ENCODE results near the gene IZUMO2.

The IZUMO2 gene

DNA sequence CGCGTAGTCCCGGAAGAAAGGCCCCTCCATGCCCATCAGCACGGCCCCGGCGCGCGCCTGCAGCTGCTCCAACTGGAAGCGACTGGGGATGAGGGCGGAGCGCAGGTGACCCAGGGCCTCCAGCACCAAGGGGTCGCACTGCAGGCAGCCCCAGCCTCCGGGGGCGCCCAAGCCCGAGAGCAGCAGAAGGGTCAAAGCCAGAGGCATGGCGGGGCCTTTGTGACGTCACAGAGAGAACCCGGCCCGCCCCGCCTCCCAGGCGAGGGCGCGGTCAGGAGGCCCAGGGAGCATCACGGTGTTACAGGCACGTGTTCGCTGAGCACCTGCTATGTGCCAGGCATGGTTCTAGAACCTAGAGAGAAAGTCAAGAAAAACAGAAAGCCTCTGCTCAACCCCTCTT, at the start of gene IZUMO2:
TSS of gene IZUMO2 (minus strand) at position 294 of the 400 bp plus-strand sequence. CDS start at position 207, 87 bp downstream.
- Mint-ChIP-seq H3K9me3 (peaks cover 11% of the 10 kb centered on the region), H3K4me3 (no peak within 1 kb of the TSS), H3K27me3 (peaks cover 16% of the 10 kb centered on the region), H3K4me1 (ENCODE audit: low read depth) (no peaks in the 10 kb centered on the region), H3K27ac (no peak within 1 kb of the TSS), H3K36me3 (ENCODE audit: low read depth) (no peaks in the 10 kb centered on the region)
- intact Hi-C loops (cut with micrococcal nuclease): no loop called here

DNA sequence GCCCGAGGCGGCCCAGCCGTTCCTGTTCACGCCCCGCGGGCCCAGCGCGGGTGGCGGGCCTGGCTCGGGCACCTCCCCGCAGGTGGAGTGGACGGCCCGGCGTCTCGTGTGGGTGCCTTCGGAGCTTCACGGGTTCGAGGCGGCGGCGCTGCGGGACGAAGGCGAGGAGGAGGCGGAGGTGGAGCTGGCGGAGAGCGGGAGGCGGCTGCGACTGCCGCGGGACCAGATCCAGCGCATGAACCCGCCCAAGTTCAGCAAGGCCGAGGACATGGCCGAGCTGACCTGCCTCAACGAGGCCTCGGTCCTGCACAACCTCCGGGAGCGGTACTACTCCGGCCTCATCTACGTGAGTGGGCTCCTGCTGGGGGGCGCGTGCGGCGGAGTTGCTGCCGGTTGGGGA, 47.3 kb upstream of the IZUMO2 start:
- Mint-ChIP-seq H3K4me1 (ENCODE audit: low read depth) (no peaks in the 10 kb centered on the region), H3K36me3 (ENCODE audit: low read depth) (no peaks in the 10 kb centered on the region), H3K9me3 (peaks cover 5% of the 10 kb centered on the region), H3K27ac (no peak overlapping the region), H3K4me3 (no peak overlapping the region), H3K27me3 (peaks cover 34% of the 10 kb centered on the region)
- intact Hi-C loops (cut with micrococcal nuclease): no loop called here

DNA sequence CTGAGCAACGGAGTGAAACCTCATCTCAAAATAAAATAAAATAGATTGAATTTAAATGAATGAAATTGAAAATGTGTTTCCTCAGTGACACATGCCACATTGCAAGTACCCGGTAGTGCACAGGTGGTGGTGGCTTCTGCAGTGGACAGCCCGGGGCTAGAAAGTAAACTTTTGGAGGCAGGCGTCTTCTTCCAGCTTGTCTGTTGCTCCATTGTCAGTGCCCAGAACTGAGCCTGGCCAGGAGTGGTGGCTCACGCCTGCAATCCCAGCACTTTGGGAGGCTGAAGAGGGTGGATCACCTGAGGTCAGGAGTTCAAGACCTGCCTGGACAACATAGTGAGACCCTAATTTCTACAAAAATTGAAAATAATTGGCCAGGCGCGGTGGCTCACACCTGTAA, 46.0 kb upstream of the IZUMO2 start:
- H3K27ac Mint-ChIP-seq: no peak overlapping the region
- H3K4me3 Mint-ChIP-seq: no peak overlapping the region
- H3K36me3 Mint-ChIP-seq (ENCODE audit: low read depth): no peaks in the 10 kb centered on the region
- H3K9me3 Mint-ChIP-seq: peaks cover 5% of the 10 kb centered on the region
- H3K27me3 Mint-ChIP-seq: peaks cover 37% of the 10 kb centered on the region
- no peaks in the 10 kb centered on the region for H3K4me1 Mint-ChIP-seq (ENCODE audit: low read depth)
- intact Hi-C loops (cut with micrococcal nuclease): no loop called here

DNA sequence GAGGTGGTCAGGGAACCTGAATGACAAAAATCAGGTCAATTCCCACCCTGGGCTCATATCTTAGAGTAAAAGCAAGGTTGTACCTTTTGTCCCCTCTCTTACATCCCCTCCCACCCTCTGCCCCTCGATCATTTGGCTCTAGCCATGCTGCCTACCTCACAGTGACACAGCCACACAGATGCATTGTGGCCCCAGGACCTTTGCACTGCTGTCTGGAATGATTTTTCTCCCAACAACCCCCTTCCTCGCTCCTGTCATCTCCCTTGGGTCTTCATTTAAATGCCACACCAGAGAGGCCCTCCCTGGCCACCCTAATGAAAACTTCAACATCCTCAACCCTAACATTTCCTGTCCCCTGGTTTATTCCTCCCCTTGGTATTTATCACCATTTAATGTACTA, 44.6 kb upstream of the IZUMO2 start:
- peaks cover 47% of the 10 kb centered on the region for H3K27me3 Mint-ChIP-seq
- peaks cover 5% of the 10 kb centered on the region for H3K9me3 Mint-ChIP-seq
- no peaks in the 10 kb centered on the region for H3K4me1 Mint-ChIP-seq (ENCODE audit: low read depth)
- intact Hi-C loops (cut with micrococcal nuclease): no loop called here
- no peak overlapping the region for H3K4me3 Mint-ChIP-seq
- no peak overlapping the region for H3K27ac Mint-ChIP-seq
- H3K36me3 Mint-ChIP-seq (ENCODE audit: low read depth): no peaks in the 10 kb centered on the region

DNA sequence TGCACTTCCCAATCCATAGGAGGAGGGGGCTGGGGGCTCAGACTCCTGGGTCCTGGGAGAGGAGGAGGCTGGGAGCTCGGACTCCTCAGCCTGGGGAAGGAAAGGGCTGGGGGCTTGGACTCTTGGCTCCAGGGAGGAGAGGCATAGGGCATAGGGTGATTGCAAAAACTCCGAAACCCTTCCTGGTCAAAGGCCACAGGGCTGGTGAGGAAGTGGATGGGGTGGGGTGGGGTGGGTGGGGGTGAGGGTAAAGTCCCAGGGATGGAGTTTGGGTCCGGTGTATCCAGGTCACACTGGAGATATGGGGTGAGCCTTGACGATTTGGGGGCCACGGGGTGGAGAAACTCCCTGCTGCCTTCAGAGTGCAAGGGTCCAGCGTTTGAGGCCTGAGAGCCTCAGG, 43.1 kb upstream of the IZUMO2 start:
- Mint-ChIP-seq H3K36me3 (ENCODE audit: low read depth) (no peaks in the 10 kb centered on the region), H3K27me3 (peaks cover 61% of the 10 kb centered on the region), H3K4me1 (ENCODE audit: low read depth) (no peaks in the 10 kb centered on the region), H3K27ac (no peak overlapping the region), H3K9me3 (no peaks in the 10 kb centered on the region), H3K4me3 (no peak overlapping the region)
- intact Hi-C loops (cut with micrococcal nuclease): no loop called here

DNA sequence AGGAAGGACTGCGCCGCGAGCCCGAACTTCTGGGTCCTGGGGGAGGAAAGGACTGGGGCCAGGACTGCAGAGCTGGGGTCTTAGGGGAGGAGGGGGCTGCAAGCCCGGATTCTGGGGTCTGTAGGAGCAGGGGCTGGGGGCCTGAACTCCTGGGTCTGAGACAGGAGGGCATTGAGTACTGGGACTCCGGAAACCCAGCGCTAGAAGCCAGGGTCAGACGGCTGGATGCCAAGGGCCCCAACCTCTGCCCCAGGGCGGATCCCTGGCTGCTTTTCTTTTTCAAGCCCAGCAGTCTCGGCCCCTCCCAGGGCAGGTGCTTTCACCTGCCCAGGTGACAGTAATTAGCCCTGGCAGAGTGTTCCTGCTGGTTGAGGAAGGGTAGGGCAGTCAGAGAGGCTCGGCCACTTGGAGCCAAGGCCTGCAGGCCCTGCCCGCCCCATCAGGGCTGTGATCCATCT, 42.6 kb upstream of the IZUMO2 start:
- Mint-ChIP-seq H3K27ac (no peak overlapping the region), H3K4me3 (no peak overlapping the region), H3K4me1 (ENCODE audit: low read depth) (no peaks in the 10 kb centered on the region), H3K36me3 (ENCODE audit: low read depth) (no peaks in the 10 kb centered on the region), H3K9me3 (no peaks in the 10 kb centered on the region), H3K27me3 (peaks cover 62% of the 10 kb centered on the region)
- intact Hi-C loops (cut with micrococcal nuclease): no loop called here

DNA sequence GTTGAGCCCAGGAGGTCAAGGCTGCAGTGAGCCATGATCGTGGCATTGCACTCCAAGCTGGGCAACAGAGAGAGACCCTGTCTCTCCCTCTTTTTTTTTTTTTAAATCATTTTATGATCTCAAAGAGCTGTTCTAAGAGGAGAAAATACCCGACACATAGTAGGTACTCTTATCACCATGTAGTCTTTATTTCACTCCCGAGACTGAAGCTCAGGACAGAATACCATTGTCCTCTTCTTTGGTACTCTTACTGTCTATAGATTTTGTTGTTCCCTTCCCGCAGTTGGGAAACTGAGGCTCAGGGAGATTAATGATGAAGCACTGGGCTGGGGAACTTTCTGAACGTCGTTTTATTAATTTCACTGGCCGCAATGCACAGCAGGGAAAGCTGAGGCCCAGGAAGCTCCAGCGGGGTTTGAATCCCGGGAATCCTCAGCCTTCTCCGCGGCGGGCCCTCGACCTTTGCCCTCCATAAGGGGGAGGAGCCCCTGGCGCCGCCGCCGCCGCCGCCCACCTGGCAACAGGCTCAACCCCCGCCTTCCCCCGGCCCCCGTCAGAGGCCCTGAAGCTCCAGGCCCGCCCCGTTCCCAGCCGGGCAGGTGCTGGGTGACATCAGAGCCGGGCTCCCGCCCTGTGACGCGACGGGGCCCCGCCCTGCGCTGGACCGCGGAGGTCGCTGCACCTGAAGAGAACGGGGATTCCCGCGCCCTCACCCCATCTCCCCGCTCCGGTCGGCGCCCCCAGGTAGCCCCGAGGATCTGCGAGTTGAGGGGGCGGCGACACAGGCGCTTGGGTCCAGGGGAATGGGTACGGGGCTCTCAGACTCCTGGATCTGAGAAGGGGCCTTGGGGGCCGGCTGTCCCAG, 42.0 kb upstream of the IZUMO2 start:
- intact Hi-C loops (cut with micrococcal nuclease): no loop called here
- no peak overlapping the region for H3K27ac Mint-ChIP-seq
- no peaks in the 10 kb centered on the region for H3K9me3 Mint-ChIP-seq
- peaks cover 66% of the 10 kb centered on the region for H3K27me3 Mint-ChIP-seq
- no peak overlapping the region for H3K4me3 Mint-ChIP-seq
- no peaks in the 10 kb centered on the region for H3K4me1 Mint-ChIP-seq (ENCODE audit: low read depth)
- no peaks in the 10 kb centered on the region for H3K36me3 Mint-ChIP-seq (ENCODE audit: low read depth)

DNA sequence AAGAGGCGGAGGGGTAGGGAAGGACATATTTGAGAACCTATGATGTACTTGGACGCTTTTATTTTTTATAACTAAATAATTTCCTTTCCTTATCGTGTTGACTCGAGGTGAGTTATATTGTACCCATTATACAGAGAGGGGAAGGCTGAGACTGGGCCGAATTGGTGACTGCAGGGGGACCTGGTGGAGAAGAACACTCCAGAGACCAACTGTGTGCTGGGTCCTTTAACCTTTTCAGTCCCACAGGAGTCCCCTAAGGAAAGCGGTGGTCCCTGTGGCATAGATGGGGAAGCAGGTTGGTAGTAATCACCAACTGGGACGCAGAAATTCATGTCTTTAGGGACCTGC, 41.0 kb upstream of the IZUMO2 start:
- H3K9me3 Mint-ChIP-seq: no peaks in the 10 kb centered on the region
- intact Hi-C loops (cut with micrococcal nuclease): no loop called here
- H3K27ac Mint-ChIP-seq: no peak overlapping the region
- no peak overlapping the region for H3K4me3 Mint-ChIP-seq
- no peaks in the 10 kb centered on the region for H3K36me3 Mint-ChIP-seq (ENCODE audit: low read depth)
- H3K4me1 Mint-ChIP-seq (ENCODE audit: low read depth): no peaks in the 10 kb centered on the region
- H3K27me3 Mint-ChIP-seq: peaks cover 68% of the 10 kb centered on the region

DNA sequence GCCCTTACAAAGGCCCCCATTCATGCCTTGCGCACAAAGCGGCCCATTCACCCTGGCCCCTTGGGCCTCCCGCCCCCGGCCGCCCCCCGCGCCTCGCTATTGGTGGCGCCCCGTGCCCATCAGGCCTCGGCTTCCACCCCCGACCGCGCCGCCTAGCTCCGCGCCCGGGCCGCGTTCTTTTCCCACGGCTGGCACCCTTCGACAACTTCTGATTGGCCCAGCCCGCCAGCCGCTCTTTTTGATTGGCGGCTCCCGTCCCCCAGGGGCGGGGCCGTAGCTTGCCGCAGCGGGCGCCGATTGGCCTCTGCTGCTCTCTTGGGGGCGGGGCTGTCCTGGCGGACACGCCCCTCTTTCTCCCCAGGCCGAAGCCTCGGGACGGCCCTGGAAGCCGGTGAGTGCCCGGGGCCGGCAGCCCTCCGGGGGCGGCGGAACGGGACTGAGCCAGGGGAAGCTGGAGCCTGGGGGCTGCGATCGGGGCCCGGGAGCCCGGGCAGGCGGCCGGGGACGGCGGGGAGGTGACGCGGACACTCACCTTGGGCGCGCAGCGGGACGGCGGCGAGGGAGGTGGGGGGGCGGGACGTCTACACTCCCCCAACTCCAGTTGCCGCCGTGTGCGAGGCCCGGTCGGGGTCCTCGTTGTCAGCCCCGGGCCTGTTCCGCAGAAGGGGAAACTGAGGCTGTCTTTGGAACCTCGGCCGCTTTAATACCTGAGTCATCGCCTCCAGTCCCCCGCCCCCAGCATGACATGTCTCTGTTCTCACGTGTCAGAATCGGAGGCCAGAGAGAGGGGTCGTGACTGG, 40.4 kb upstream of the IZUMO2 start, which contains the start of gene MYH14:
TSS of gene MYH14 (plus strand) at position 342 of the 800 bp plus-strand sequence. CDS start 6,744 bp downstream, outside the sequence.
- intact Hi-C loops (cut with micrococcal nuclease): no loop called here
- Mint-ChIP-seq H3K27me3 (peaks cover 71% of the 10 kb centered on the region), H3K27ac (no peak within 1 kb of the TSS), H3K36me3 (ENCODE audit: low read depth) (no peaks in the 10 kb centered on the region), H3K9me3 (no peaks in the 10 kb centered on the region), H3K4me3 (no peak within 1 kb of the TSS), H3K4me1 (ENCODE audit: low read depth) (no peaks in the 10 kb centered on the region)

DNA sequence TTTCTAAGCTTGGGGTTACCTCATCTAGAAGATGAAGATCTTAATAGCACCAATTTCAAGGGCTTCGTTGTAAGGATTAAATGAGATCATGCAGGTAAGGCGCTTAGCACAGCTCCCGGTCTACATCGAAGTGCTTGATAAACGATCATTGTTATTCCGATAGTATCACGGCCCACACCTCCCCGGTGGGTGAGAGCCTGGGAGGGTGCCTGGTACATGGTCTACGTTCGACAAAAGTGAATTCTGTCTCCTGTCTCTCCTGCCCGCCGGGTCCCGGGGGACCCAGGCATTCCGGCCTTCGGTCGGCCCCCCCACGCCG, 39.8 kb upstream of the IZUMO2 start:
- Mint-ChIP-seq H3K9me3 (no peaks in the 10 kb centered on the region), H3K27ac (no peak overlapping the region), H3K36me3 (ENCODE audit: low read depth) (no peaks in the 10 kb centered on the region), H3K4me3 (no peak overlapping the region), H3K4me1 (ENCODE audit: low read depth) (no peaks in the 10 kb centered on the region), H3K27me3 (peaks cover 68% of the 10 kb centered on the region)
- intact Hi-C loops (cut with micrococcal nuclease): no loop called here

DNA sequence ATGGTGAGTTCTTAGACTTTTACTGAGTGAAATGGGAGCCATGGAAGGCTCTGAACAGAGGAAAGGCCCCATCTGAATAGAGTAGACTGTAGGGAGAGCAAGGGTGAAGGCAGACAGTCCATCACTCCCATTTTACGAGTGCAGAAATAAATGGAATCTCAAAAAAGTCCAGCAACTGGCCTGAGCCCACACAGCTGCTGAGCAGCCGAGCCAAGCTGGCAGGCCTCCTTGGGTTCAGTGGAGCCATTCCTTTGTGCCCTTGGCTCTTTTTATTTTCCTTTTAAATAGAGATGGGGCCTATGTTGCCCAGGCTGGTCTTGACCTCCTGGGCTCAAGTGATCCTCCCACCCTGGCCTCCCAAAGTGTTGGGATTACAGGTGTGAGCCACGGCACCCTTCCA, 39.3 kb upstream of the IZUMO2 start:
- Mint-ChIP-seq H3K27ac (no peak overlapping the region), H3K27me3 (peaks cover 68% of the 10 kb centered on the region), H3K9me3 (no peaks in the 10 kb centered on the region), H3K4me1 (ENCODE audit: low read depth) (no peaks in the 10 kb centered on the region), H3K4me3 (no peak overlapping the region), H3K36me3 (ENCODE audit: low read depth) (no peaks in the 10 kb centered on the region)
- intact Hi-C loops (cut with micrococcal nuclease): no loop called here

DNA sequence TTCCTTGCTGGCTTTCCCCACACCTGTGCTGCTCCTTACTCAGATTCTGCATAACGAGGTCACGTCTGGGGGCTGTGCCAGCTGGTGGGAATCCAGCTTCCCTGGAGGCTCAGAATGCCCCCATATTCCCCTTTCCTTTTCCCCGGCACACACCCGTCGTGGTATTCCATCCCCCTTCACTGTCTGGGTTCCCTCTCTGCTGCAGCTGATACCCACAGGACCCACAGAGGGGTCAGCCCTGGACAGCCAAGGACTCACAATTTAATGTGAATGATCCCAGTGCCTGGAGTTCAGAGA, 36.1 kb upstream of the IZUMO2 start:
- Mint-ChIP-seq H3K36me3 (ENCODE audit: low read depth) (no peaks in the 10 kb centered on the region), H3K27me3 (peaks cover 41% of the 10 kb centered on the region), H3K9me3 (no peaks in the 10 kb centered on the region), H3K27ac (no peak overlapping the region), H3K4me3 (no peak overlapping the region), H3K4me1 (ENCODE audit: low read depth) (no peaks in the 10 kb centered on the region)
- intact Hi-C loops (cut with micrococcal nuclease): no loop called here

DNA sequence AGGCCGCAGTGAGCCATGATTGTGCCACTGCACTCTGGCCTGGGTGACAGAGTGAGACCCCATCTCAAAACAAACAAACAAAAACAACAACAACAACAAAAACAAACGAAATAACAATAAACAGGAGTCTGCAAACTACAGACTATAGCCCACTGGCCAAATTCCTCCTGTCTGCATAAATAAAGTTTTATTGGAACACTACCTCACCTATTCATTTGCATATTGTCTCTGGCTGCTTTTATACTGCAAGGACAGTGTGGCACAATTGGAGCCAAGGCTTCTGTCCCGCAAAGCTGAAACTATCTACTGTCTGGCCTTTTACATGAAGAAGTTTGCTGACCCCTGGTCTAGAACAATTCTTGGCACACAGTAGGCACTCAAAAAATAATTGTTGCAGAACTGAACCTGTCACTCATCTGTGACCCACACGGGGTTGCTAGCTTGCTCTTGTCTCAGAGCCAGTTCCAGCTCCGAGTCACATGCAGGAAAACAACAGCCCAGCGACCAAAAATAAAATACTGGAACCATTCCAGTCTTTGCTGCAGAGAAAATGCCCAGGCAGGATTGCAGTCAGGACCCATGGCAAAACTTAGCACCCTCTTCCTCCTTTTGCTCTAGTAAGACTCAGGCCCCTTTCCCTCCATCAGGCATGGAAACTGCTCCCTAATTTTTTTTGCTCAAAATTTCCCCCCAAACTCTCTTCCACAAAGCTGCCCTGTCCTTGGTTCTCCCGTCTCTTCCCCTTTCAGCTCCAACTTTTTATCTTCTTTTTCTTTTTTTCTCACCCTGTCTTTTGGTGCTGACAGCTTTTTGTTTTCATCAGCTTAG, 35.6 kb upstream of the IZUMO2 start:
- Mint-ChIP-seq H3K36me3 (ENCODE audit: low read depth) (no peaks in the 10 kb centered on the region), H3K4me1 (ENCODE audit: low read depth) (no peaks in the 10 kb centered on the region), H3K4me3 (no peak overlapping the region), H3K9me3 (no peaks in the 10 kb centered on the region), H3K27ac (no peak overlapping the region), H3K27me3 (peaks cover 37% of the 10 kb centered on the region)
- intact Hi-C loops (cut with micrococcal nuclease): no loop called here

DNA sequence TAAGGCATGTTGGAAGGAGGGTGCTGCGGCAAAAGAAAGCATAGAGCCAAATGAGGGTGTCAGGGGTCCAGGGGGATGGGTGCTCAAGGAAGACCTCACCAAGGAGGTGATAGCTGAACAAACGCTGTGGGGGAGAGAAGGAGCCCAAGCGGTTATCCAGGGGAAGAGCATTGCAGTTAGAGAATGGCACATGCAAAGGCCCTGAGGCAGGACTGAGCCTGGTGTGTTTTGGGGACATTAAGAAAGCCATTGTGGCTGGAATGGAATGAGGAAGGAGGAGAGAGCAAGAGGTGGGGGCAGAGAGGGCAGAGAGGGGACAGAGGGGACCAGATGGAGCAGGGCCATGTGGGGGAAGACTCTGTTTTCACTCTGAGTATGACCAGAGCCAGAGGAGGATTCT, 34.3 kb upstream of the IZUMO2 start:
- H3K36me3 Mint-ChIP-seq (ENCODE audit: low read depth): no peaks in the 10 kb centered on the region

More for the DNA sequence above, 34.3 kb upstream of the IZUMO2 start:
- H3K27ac Mint-ChIP-seq: no peak overlapping the region
- intact Hi-C loops (cut with micrococcal nuclease): no loop called here
- no peaks in the 10 kb centered on the region for H3K9me3 Mint-ChIP-seq
- H3K4me3 Mint-ChIP-seq: no peak overlapping the region
- H3K4me1 Mint-ChIP-seq (ENCODE audit: low read depth): no peaks in the 10 kb centered on the region
- peaks cover 32% of the 10 kb centered on the region for H3K27me3 Mint-ChIP-seq
